Activated T-cell treated with anti-CD3 and anti-CD28 coated beads, Interleukin-2, amount 50 U/mL, for 72 hours (primary cell): Measurements from ENCODE around the gene MSMO1. TPM values are rescaled to one million over a fixed set of nuclear protein-coding genes. Genes with fewer than 3 reads are reported as not detected.
"Not testable (repeated sequence)": the region's sequence is repeated elsewhere in the genome, so short reads cannot be mapped to it uniquely, and the experiment has no call there.

ENCODE experiments used
- ATAC-seq, 2 donors: fragments of 150-1000 bp; cut with Tn5 transposase; replicated peaks in 1 of 2; 2 replicates each; pipeline ENCODE4 v1.10.0; 2021; ENCODE audit warnings: moderate library complexity in 2 of 2, mild to moderate bottlenecking in 1 of 2
- DNase-seq, 2 donors: peaks; one replicate each; pipeline ENCODE4 v3.0.0; 2021 to 2022; ENCODE audit warnings: mixed read lengths in 1 of 2
- H3K27ac Mint-ChIP-seq: one replicate; pipeline ENCODE4 v1.8.0; 2022; ENCODE audit warnings: mild to moderate bottlenecking, moderate library complexity, mixed read lengths
- H3K27me3 Mint-ChIP-seq: one replicate; pipeline ENCODE4 v1.8.0; 2022; ENCODE audit warnings: low read depth, mixed read lengths
- H3K36me3 Mint-ChIP-seq, 2 donors: one replicate each; pipeline ENCODE4 v1.8.0; 2022; ENCODE audit warnings: mixed read lengths in 2 of 2, mild to moderate bottlenecking in 1 of 2; ENCODE audit not compliant: insufficient read depth in 2 of 2
- H3K4me1 Mint-ChIP-seq: one replicate; pipeline ENCODE4 v1.8.0; 2022; ENCODE audit warnings: low read depth, mixed read lengths
- H3K4me3 Mint-ChIP-seq, 2 donors: one replicate each; pipeline ENCODE4 v1.8.0; 2022; ENCODE audit warnings: mild to moderate bottlenecking in 2 of 2, mixed read lengths in 2 of 2, moderate library complexity in 2 of 2
- H3K9me3 Mint-ChIP-seq, 2 donors: one replicate each; pipeline ENCODE4 v1.8.0; 2022; ENCODE audit warnings: mixed read lengths in 2 of 2
- total RNA-seq, 2 donors: library from RNA; stranded (reverse); gene quantifications; one replicate each; pipeline ENCODE4 v1.2.3, GENCODE V29; 2022

MSMO1 gene
- 10 to 100 TPM; 21.0 to 23.7 TPM for total RNA-seq

DNA sequence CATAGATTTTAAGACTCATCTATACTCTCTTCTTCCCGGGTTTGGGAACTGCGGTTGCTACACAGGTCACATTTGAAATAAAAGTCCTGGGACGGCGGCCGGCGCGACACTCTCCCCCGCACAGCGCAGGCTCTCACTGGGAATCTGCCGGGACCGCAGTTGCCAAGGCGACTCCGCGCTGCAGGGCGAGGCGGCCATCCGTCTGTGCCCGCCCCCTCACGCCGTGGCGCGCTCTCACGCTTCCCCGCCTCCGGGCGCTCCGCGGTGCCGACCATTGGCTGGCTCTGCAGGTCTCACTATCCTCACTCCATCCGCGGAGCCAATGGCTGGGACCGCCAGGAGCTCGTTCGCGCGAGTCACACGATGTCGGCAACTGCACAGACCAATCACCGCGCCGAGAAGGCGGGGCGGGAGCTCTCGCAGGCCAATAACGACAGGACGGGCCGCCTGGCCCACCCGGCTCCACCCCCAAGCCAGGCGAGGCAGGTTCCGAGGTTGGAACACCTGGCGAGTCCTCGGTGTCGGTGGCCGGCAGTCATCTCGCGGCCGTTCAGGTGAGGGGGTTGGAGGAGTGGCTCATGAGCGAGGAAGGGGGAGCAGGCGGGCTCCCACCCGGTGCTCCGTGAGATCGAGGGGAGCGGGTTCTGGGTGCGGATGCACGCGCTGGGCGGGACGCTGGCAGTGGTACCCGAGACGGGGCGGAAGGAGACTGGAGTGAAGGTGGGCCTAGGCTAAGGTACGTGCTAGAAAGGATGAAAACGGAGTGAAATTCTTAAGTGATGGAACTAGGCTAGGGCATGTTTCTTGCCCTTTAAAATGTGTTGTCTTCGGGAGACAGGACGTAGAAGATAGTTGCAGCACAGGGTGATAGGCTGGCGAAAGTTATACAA is at the start of gene MSMO1:
MSMO1 (plus strand) TSS at position 459 of the 890 bp plus-strand sequence. CDS start 5,702 bp downstream, outside the sequence.
- Mint-ChIP-seq H3K36me3 (peaks cover 10 to 19% of the 10 kb centered on the region in 2 donors), H3K4me1 (peaks cover 24% of the 10 kb centered on the region), H3K27me3 (no peaks in the 10 kb centered on the region), H3K4me3 (no peak within 1 kb of the TSS), H3K27ac (peak within 1 kb of the TSS; percentile 81), H3K9me3 (no peaks in the 10 kb centered on the region)
- DNase-seq = peak; percentile 97 to 99
- peak; percentile 95 to 97 for ATAC-seq

DNA sequence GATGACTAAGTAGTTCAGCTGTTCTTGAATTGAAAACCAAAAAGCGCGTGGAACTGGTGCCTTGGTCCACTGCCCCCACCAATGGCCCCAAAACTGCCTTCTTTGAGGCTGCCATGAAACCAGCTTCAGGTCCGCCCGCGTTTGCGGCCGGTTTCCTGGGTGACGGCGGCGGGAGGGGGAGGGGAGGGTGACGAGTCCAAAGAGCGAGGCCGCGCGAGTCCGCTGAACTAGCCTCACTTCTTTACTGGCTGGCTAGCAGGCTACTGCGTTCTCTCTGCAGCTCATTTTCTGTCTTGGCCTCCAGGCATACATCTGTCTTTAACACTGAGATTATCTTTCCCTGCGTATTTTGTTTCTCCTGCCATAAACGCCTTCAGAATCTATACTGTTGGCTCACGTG is 47.9 kb upstream of the MSMO1 start:
- not testable (repeated sequence) for H3K9me3 Mint-ChIP-seq, H3K27me3 Mint-ChIP-seq, ATAC-seq, H3K4me3 Mint-ChIP-seq, DNase-seq, H3K4me1 Mint-ChIP-seq
- peaks cover 4 to 22% of the 10 kb centered on the region in 2 donors for H3K36me3 Mint-ChIP-seq
- peak overlapping the region; percentile 31 for H3K27ac Mint-ChIP-seq

DNA sequence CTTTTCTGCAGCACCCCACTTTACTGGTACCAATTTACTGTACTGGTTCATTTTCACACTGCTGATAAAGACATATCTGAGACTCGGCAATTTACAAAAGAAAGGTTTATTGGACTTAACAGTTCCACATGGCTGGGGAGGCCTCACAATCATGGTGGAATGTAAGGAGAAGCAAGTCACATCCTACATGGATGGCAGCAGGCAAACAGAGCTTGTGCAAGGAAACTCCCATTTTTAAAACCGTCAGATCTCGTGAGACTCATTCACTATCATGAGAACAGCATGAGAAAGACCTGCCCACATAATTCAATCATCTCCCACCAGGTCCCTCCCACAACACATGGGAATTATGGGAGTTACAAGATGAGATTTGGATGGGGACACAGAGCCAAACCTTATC is 42.8 kb upstream of the MSMO1 start:
- not testable (repeated sequence) for ATAC-seq, DNase-seq, H3K9me3 Mint-ChIP-seq, H3K4me3 Mint-ChIP-seq, H3K27me3 Mint-ChIP-seq, H3K27ac Mint-ChIP-seq
- Mint-ChIP-seq H3K36me3 (peaks cover 7 to 25% of the 10 kb centered on the region in 2 donors), H3K4me1 (peaks cover 40% of the 10 kb centered on the region)

- H3K4me1 Mint-ChIP-seq = peaks cover 46% of the 10 kb centered on the region
- H3K36me3 Mint-ChIP-seq = peaks cover 9 to 22% of the 10 kb centered on the region in 2 donors
- not testable (repeated sequence) for DNase-seq, H3K27me3 Mint-ChIP-seq, H3K9me3 Mint-ChIP-seq
- peak overlapping the region; percentile 1 to 63 for H3K4me3 Mint-ChIP-seq
- peak overlapping the region; percentile 85 for H3K27ac Mint-ChIP-seq
- peak in 1 of 2 donors; percentile 52 for ATAC-seq
These were observed 40.7 kb upstream of the MSMO1 start for GRCh38 chr4:165286619-165287340.

DNA sequence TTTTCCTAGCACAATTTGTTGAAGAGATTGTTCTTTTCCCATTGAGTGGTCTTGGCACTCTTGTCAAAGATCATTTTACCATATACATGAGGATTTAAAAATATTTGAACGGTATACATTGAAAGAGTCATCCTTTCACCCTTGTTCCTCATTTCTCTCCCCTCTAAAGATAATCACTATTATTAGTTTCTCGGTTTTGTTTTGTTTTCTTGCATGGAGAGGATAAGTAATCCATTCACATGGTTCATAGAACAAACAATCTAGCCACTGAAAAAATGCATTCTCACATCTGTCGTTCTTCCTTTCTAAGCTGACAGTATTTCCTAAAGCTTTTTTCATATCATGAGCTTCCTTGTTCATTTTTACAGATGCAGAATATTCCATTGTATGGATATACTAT is 39.2 kb upstream of the MSMO1 start:
- peak overlapping the region in 1 of 2 donors; percentile 55 for H3K4me3 Mint-ChIP-seq
- H3K36me3 Mint-ChIP-seq = peaks cover 9 to 16% of the 10 kb centered on the region in 2 donors
- peak overlapping the region; percentile 51 for H3K27ac Mint-ChIP-seq
- DNase-seq = no peak
- H3K9me3 Mint-ChIP-seq = peaks cover 4 to 5% of the 10 kb centered on the region in 2 donors
- H3K27me3 Mint-ChIP-seq = no peaks in the 10 kb centered on the region
- H3K4me1 Mint-ChIP-seq = peaks cover 46% of the 10 kb centered on the region
- no peak for ATAC-seq

- Mint-ChIP-seq H3K27me3 (no peaks in the 10 kb centered on the region), H3K27ac (peak overlapping the region; percentile 51), H3K9me3 (peaks cover 4 to 5% of the 10 kb centered on the region in 2 donors), H3K4me1 (peaks cover 48% of the 10 kb centered on the region), H3K36me3 (peaks cover 9 to 13% of the 10 kb centered on the region in 2 donors), H3K4me3 (peak overlapping the region in 1 of 2 donors; percentile 55)
- no peak for ATAC-seq
- DNase-seq = no peak
These were observed 38.6 kb upstream of the MSMO1 start for GRCh38 chr4:165288639-165289422.

GRCh38 chr4:165289423-165289785 is 38.1 kb upstream of the MSMO1 start:
- Mint-ChIP-seq H3K4me1 (peaks cover 54% of the 10 kb centered on the region), H3K27me3 (no peaks in the 10 kb centered on the region), H3K9me3 (peaks cover 1 to 3% of the 10 kb centered on the region in 2 donors), H3K36me3 (peaks cover 7 to 9% of the 10 kb centered on the region in 2 donors), H3K27ac (peak overlapping the region; percentile 50), H3K4me3 (peak overlapping the region; percentile 6 to 27)
- no peak for ATAC-seq
- DNase-seq = no peak

- no peaks in the 10 kb centered on the region for H3K9me3 Mint-ChIP-seq
- H3K36me3 Mint-ChIP-seq = peaks cover 2 to 4% of the 10 kb centered on the region in 2 donors
- H3K27me3 Mint-ChIP-seq = no peaks in the 10 kb centered on the region
- ATAC-seq (no peak), DNase-seq (no peak)
- H3K4me3 Mint-ChIP-seq = no peak overlapping the region
- H3K27ac Mint-ChIP-seq = no peak overlapping the region
- H3K4me1 Mint-ChIP-seq = peaks cover 38% of the 10 kb centered on the region
These were observed 34.4 kb upstream of the MSMO1 start for GRCh38 chr4:165293061-165293460.

DNA sequence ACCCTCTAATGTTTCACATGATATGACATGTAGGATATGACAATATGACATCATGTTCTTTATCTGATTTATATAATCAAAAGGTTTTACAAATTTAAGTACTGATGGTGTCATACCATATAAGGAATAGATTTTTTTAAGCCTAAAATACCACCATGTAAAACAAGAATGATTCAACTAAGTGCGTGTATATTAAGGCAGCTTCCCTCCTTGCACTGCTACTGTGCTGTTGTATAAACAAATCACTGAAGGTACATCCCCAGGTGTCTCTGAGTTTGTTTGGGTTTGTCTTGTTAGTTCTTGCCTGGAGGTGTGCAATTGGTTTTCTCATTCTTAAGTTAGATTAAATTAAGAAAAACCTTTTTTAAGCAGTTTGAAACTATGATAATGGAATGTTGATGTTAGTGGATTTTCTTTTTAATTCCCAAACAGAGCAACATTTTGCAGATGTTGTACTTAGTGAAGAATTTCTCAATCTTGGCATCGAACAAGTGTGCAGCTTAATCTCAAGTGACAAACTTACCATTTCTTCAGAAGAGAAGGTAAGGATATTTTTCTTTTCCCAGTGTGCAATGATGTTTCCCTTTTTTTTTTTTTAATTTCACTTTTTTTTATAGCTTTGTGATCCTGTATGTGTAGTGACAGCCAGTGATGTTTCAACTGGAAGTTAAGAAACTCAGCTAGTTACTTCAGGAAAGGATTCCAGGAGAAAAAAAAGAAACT is 33.4 kb upstream of the MSMO1 start:
- no peak overlapping the region for H3K4me3 Mint-ChIP-seq
- H3K4me1 Mint-ChIP-seq = peaks cover 29% of the 10 kb centered on the region
- DNase-seq = no peak
- H3K27ac Mint-ChIP-seq = peak overlapping the region; percentile 34
- no peaks in the 10 kb centered on the region for H3K9me3 Mint-ChIP-seq
- no peak for ATAC-seq
- H3K36me3 Mint-ChIP-seq = peaks cover 2 to 5% of the 10 kb centered on the region in 2 donors
- no peaks in the 10 kb centered on the region for H3K27me3 Mint-ChIP-seq

DNA sequence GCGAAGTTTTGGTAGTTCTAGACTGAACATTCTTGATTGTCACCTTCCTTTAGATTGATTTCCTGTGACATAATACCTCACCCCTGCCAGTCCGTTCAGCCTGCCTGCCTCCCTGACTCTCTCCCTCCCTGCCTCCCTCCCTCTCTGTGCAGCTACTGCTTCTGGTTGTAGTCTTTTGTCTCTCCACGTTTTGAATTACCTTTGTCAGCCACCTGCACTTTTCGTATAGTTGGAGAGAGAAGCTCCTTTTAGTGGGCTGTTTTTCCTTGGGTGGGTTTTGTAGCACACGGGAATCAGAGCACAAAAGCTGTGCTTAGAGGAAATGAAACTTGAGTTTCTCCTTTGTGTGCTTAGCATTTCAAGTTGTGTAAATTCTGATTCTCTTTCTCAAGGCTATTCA is 32.6 kb upstream of the MSMO1 start:
- ATAC-seq = peak in 1 of 2 donors; percentile 51
- Mint-ChIP-seq H3K4me3 (peak overlapping the region; percentile 13 to 45), H3K27me3 (no peaks in the 10 kb centered on the region), H3K9me3 (no peaks in the 10 kb centered on the region), H3K4me1 (peaks cover 30% of the 10 kb centered on the region), H3K36me3 (peaks cover 2 to 10% of the 10 kb centered on the region in 2 donors), H3K27ac (peak overlapping the region; percentile 34)
- DNase-seq = peak in 1 of 2 donors; percentile 7

GRCh38 chr4:165297626-165298025 is 29.8 kb upstream of the MSMO1 start:
- H3K4me1 Mint-ChIP-seq = peaks cover 48% of the 10 kb centered on the region
- H3K27me3 Mint-ChIP-seq = no peaks in the 10 kb centered on the region
- DNase-seq = no peak
- H3K27ac Mint-ChIP-seq = no peak overlapping the region
- no peak overlapping the region for H3K4me3 Mint-ChIP-seq
- ATAC-seq = no peak
- no peaks in the 10 kb centered on the region for H3K9me3 Mint-ChIP-seq
- peaks cover 0 to 15% of the 10 kb centered on the region in 2 donors for H3K36me3 Mint-ChIP-seq

DNA sequence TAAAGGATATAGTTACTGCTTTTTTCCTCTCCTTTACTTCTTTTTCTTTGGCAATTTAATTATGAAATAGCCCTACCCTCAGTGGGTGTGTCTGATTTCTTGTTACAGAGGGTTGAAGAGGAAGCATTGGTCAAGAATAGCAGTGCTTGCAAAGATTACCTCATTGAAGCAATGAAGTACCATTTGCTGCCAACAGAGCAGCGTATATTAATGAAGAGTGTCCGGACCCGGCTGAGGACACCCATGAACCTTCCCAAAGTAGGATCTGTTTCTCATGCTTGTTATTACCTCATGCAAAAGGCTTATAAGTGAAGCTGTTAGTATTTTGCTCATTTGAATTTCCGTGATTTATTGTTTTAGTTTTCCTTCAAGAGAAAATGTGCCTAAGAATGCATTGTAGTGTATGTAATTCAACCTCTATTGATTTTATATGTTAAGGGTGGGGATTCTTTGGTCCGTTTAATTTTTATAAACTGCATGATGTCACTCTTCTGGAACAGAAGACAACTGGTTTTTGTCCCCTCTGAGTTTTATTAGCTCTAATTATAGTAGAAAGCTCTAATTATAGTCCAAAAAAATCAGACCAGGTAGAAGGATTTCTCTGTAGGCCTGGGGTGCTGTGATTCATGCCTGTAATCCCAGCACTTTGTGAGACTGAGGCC is 27.9 kb upstream of the MSMO1 start:
- H3K4me3 Mint-ChIP-seq = no peak overlapping the region
- H3K27me3 Mint-ChIP-seq = no peaks in the 10 kb centered on the region
- DNase-seq (no peak), ATAC-seq (no peak)
- peak overlapping the region; percentile 19 for H3K27ac Mint-ChIP-seq
- H3K4me1 Mint-ChIP-seq = peaks cover 43% of the 10 kb centered on the region
- peaks cover 0 to 18% of the 10 kb centered on the region in 2 donors for H3K36me3 Mint-ChIP-seq
- no peaks in the 10 kb centered on the region for H3K9me3 Mint-ChIP-seq
